ENCODE results near the gene KRT31. TPM values are rescaled to one million over a fixed set of nuclear protein-coding genes. Genes with fewer than 3 reads are reported as not detected.

Gene KRT31
- total RNA-seq, 1 donor from 2014 or later: not detected

DNA sequence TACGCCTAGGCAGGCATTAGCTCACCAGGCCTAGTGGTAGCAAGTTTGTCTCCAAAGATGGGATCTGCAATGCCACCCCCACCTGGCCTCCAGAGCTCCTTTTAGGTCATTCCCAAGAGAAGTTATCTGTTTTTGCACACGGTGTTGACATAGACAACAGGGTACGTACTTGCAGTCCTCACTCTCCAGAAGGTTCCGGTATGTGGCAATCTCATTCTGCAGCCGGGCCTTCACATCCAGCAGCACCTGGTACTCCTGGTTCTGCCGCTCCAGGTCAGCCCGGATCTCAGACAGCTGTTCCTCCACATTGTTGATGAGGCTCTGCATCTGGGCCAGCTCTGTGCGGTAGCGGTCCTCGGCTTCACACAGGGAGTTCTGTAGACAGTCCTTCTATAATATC lies 9.8 kb upstream of the KRT31 start:
- no peak overlapping the region for H3K27ac Mint-ChIP-seq (ENCODE audit: unreplicated experiment)
- no peaks in the 10 kb centered on the region for H3K4me1 Mint-ChIP-seq (ENCODE audit: low read depth, unreplicated experiment)
- H3K36me3 Mint-ChIP-seq (ENCODE audit: unreplicated experiment): no peaks in the 10 kb centered on the region
- no peaks in the 10 kb centered on the region for H3K9me3 Mint-ChIP-seq (ENCODE audit: unreplicated experiment)
- peaks cover 2% of the 10 kb centered on the region for H3K27me3 Mint-ChIP-seq (ENCODE audit: unreplicated experiment)
- H3K4me3 Mint-ChIP-seq (ENCODE audit: unreplicated experiment): no peak overlapping the region
- TF ChIP-seq, protein P1, sequence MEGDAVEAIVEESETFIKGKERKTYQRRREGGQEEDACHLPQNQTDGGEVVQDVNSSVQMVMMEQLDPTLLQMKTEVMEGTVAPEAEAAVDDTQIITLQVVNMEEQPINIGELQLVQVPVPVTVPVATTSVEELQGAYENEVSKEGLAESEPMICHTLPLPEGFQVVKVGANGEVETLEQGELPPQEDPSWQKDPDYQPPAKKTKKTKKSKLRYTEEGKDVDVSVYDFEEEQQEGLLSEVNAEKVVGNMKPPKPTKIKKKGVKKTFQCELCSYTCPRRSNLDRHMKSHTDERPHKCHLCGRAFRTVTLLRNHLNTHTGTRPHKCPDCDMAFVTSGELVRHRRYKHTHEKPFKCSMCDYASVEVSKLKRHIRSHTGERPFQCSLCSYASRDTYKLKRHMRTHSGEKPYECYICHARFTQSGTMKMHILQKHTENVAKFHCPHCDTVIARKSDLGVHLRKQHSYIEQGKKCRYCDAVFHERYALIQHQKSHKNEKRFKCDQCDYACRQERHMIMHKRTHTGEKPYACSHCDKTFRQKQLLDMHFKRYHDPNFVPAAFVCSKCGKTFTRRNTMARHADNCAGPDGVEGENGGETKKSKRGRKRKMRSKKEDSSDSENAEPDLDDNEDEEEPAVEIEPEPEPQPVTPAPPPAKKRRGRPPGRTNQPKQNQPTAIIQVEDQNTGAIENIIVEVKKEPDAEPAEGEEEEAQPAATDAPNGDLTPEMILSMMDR (IDR thresholded peaks at IDR 0.05; ENCODE audit: partially characterized antibody, unreplicated experiment): no peak
- no peak for DNase-seq

DNA sequence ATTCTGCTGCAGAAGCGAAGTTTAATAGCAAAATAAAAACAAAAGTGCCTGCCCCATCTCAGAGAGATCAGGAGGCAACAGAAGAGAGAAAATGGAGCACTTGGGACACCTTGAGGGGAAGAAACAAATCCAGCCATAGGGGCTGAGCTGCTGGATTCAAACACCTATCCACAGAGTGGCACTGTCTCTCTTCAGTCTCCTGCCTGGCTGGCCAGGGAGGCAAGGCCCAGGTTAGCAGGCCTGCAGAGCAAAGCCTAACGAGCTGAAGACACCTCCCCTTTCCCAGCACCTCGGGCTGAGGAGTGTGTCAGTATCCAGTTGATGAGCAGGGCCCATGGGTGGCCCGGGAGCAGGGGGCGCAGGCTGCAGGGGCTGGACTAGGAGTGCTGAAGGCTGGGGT lies 8.8 kb upstream of the KRT31 start:
- H3K4me3 Mint-ChIP-seq (ENCODE audit: unreplicated experiment): no peak overlapping the region
- no peak for DNase-seq
- H3K36me3 Mint-ChIP-seq (ENCODE audit: unreplicated experiment): no peaks in the 10 kb centered on the region
- peaks cover 2% of the 10 kb centered on the region for H3K27me3 Mint-ChIP-seq (ENCODE audit: unreplicated experiment)
- no peaks in the 10 kb centered on the region for H3K4me1 Mint-ChIP-seq (ENCODE audit: low read depth, unreplicated experiment)
- TF ChIP-seq, protein P1 (IDR thresholded peaks at IDR 0.05; ENCODE audit: partially characterized antibody, unreplicated experiment): no peak
- no peaks in the 10 kb centered on the region for H3K9me3 Mint-ChIP-seq (ENCODE audit: unreplicated experiment)
- H3K27ac Mint-ChIP-seq (ENCODE audit: unreplicated experiment): no peak overlapping the region

DNA sequence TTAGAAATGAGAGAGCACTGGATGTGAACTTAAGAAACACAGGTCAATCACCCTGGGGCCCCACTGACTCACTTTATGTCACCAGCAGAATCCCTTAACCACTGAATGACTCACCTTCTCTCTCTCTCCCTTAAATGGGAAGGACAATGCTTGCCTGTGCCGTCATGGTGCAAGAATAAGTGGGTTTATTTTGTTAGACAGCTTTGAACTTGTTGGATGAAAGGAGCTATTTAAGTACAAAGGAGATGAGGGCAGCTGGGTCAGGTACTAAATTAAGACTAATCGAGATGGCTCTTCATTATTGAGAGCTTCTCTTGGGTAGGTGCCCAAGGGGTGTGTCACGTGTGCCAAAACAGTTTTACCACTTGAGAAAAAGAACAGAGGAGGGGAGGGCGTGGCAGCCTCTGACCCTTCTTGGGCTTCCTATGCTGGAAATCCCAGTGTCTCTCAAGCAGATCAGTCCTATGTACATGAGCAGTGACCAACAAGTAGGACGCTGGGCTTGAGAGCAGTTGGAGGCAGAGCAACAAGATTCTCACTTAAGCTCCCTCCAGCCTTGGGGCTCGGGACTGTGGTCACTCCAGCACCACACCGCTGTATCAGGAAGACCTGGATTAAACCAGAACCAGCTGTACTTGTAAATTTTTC lies 6.7 kb upstream of the KRT31 start:
- Mint-ChIP-seq H3K27me3 (ENCODE audit: unreplicated experiment) (no peaks in the 10 kb centered on the region), H3K36me3 (ENCODE audit: unreplicated experiment) (no peaks in the 10 kb centered on the region), H3K4me3 (ENCODE audit: unreplicated experiment) (no peak overlapping the region), H3K4me1 (ENCODE audit: low read depth, unreplicated experiment) (peaks cover 1% of the 10 kb centered on the region), H3K9me3 (ENCODE audit: unreplicated experiment) (no peaks in the 10 kb centered on the region), H3K27ac (ENCODE audit: unreplicated experiment) (no peak overlapping the region)
- TF ChIP-seq, protein P1 (IDR thresholded peaks at IDR 0.05; ENCODE audit: partially characterized antibody, unreplicated experiment): no peak
- no peak for DNase-seq

DNA sequence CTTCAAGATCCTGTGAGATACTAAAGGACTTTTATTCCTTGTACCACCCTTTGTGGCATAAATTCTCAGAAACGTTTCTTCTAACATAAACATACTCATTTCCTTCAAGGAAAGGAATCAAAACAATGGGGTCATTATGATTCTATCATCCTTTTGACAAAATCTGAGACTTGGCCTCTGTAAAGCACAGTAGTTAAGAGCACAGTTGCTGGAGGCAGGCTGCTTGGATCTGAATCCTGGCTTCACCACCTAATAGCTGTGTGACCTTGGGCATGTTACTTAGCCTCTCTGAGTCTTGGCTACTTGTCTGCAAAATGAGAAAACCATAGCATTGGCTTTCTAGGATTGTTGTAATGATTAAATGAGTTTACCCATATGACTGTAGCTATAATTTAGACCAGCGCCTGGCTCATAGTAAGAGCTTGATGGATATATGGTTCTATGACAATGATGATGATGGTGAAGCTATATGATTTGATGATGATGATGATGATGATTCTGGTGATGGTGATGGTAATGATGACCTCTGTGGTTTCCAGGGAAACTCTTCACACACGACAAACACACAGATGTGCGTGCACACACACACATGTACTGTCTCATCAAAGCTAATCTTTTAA lies 6.1 kb upstream of the KRT31 start:
- TF ChIP-seq, protein P1 (IDR thresholded peaks at IDR 0.05; ENCODE audit: partially characterized antibody, unreplicated experiment): no peak
- Mint-ChIP-seq H3K4me1 (ENCODE audit: low read depth, unreplicated experiment) (peaks cover 1% of the 10 kb centered on the region), H3K4me3 (ENCODE audit: unreplicated experiment) (no peak overlapping the region), H3K27me3 (ENCODE audit: unreplicated experiment) (no peaks in the 10 kb centered on the region), H3K27ac (ENCODE audit: unreplicated experiment) (no peak overlapping the region), H3K36me3 (ENCODE audit: unreplicated experiment) (no peaks in the 10 kb centered on the region), H3K9me3 (ENCODE audit: unreplicated experiment) (no peaks in the 10 kb centered on the region)
- DNase-seq: no peak

DNA sequence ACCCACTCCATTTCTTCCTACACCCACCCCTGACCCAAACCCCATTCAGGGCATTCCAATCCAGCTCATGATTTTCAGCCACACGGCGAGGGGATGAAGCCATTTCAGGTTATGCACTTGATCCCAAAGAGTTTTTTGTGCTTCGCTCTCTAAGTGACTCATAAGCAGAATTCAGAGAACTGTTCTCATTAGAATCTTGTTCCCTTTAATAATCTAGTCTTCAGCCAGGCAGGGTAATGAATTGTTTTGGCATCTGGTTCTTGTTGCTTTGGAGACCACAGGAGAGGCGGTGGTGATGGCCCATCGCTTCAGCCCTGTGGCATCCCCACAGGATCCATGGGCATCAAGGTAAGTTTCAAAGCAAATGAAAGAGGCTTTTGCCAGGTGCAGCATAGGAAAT lies 4.8 kb upstream of the KRT31 start:
- no peaks in the 10 kb centered on the region for H3K36me3 Mint-ChIP-seq (ENCODE audit: unreplicated experiment)
- peaks cover 1% of the 10 kb centered on the region for H3K4me1 Mint-ChIP-seq (ENCODE audit: low read depth, unreplicated experiment)
- no peak overlapping the region for H3K4me3 Mint-ChIP-seq (ENCODE audit: unreplicated experiment)
- no peak overlapping the region for H3K27ac Mint-ChIP-seq (ENCODE audit: unreplicated experiment)
- H3K9me3 Mint-ChIP-seq (ENCODE audit: unreplicated experiment): no peaks in the 10 kb centered on the region
- TF ChIP-seq, protein P1 (IDR thresholded peaks at IDR 0.05; ENCODE audit: partially characterized antibody, unreplicated experiment): no peak
- no peaks in the 10 kb centered on the region for H3K27me3 Mint-ChIP-seq (ENCODE audit: unreplicated experiment)
- no peak for DNase-seq

Measured in glutamatergic neuron (in vitro differentiated cells).